Uterus (tissue), 2 donors: Measurements from ENCODE around the gene TMEM222.
"Not testable (repeated sequence)": the region's sequence is repeated elsewhere in the genome, so short reads cannot be mapped to it uniquely, and the experiment has no call there.

Experiments used
- POLR2A ChIP-seq, 2 donors: fragments of 450-650 bp; IDR thresholded peaks; one replicate each; pipeline ENCODE4 v1.6.1; 2016; ENCODE audit warnings: antibody characterized with exemption in 2 of 2, mild to moderate bottlenecking in 1 of 2, moderate library complexity in 1 of 2
- TF ChIP-seq, protein P1 (sequence below), 4 experiments: fragments of 200-600 bp in 2 of 4; fragments of 450-650 bp in 2 of 4; sonication (generic) in 2 of 4; IDR thresholded peaks; one replicate each; pipeline ENCODE4 v1.5.1; 2016 to 2019; ENCODE audit warnings: antibody characterized with exemption in 4 of 4, mild to moderate bottlenecking in 2 of 4, moderate library complexity in 1 of 4

- TF ChIP-seq, protein P1, sequence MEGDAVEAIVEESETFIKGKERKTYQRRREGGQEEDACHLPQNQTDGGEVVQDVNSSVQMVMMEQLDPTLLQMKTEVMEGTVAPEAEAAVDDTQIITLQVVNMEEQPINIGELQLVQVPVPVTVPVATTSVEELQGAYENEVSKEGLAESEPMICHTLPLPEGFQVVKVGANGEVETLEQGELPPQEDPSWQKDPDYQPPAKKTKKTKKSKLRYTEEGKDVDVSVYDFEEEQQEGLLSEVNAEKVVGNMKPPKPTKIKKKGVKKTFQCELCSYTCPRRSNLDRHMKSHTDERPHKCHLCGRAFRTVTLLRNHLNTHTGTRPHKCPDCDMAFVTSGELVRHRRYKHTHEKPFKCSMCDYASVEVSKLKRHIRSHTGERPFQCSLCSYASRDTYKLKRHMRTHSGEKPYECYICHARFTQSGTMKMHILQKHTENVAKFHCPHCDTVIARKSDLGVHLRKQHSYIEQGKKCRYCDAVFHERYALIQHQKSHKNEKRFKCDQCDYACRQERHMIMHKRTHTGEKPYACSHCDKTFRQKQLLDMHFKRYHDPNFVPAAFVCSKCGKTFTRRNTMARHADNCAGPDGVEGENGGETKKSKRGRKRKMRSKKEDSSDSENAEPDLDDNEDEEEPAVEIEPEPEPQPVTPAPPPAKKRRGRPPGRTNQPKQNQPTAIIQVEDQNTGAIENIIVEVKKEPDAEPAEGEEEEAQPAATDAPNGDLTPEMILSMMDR (IDR thresholded peaks at IDR 0.05) = not testable (repeated sequence)
- not testable (repeated sequence) for TF ChIP-seq POLR2A (IDR thresholded peaks at IDR 0.05)
Observed at GRCh38 chr1:27285821-27286220, 36.1 kb upstream of the TMEM222 start.
